Measurements from ENCODE around the gene KAZN.

KAZN gene

GRCh38 chr1:14897547-14897946, 299.1 kb downstream of the KAZN start:
- H3K4me3 ChIP-seq (ENCODE audit: low read depth, low read length): no peak overlapping the region
- DNase-seq (ENCODE audit: low read depth): no peak
- no peak for TF ChIP-seq CTCF (IDR thresholded peaks at IDR 0.05; ENCODE audit: low read depth, low read length, missing control alignments)

- DNase-seq (ENCODE audit: low read depth): no peak
- no peak overlapping the region for H3K4me3 ChIP-seq (ENCODE audit: low read depth, low read length)
- TF ChIP-seq CTCF (IDR thresholded peaks at IDR 0.05; ENCODE audit: low read depth, low read length, missing control alignments): no peak
Observed at GRCh38 chr1:14897997-14898645, 299.6 kb downstream of the KAZN start.

GRCh38 chr1:14899686-14900085, 301.2 kb downstream of the KAZN start:
- TF ChIP-seq CTCF (IDR thresholded peaks at IDR 0.05; ENCODE audit: low read depth, low read length, missing control alignments): no peak
- H3K4me3 ChIP-seq (ENCODE audit: low read depth, low read length): no peak overlapping the region
- no peak for DNase-seq (ENCODE audit: low read depth)

GRCh38 chr1:14901371-14901954, 303.0 kb downstream of the KAZN start:
- H3K4me3 ChIP-seq (ENCODE audit: low read depth, low read length): no peak overlapping the region
- TF ChIP-seq CTCF (IDR thresholded peaks at IDR 0.05; ENCODE audit: low read depth, low read length, missing control alignments): no peak
- no peak for DNase-seq (ENCODE audit: low read depth)

- DNase-seq (ENCODE audit: low read depth): no peak
- no peak overlapping the region for H3K4me3 ChIP-seq (ENCODE audit: low read depth, low read length)
- no peak for TF ChIP-seq CTCF (IDR thresholded peaks at IDR 0.05; ENCODE audit: low read depth, low read length, missing control alignments)
Observed at GRCh38 chr1:14903922-14904321, 305.4 kb downstream of the KAZN start.

GRCh38 chr1:14906665-14907064, 308.2 kb downstream of the KAZN start:
- no peak overlapping the region for H3K4me3 ChIP-seq (ENCODE audit: low read depth, low read length)
- no peak for TF ChIP-seq CTCF (IDR thresholded peaks at IDR 0.05; ENCODE audit: low read depth, low read length, missing control alignments)
- DNase-seq (ENCODE audit: low read depth): no peak

GRCh38 chr1:14907416-14907815, 308.9 kb downstream of the KAZN start:
- TF ChIP-seq CTCF (IDR thresholded peaks at IDR 0.05; ENCODE audit: low read depth, low read length, missing control alignments): no peak
- no peak for DNase-seq (ENCODE audit: low read depth)
- no peak overlapping the region for H3K4me3 ChIP-seq (ENCODE audit: low read depth, low read length)

Data from GM12864 (cell line).